NB4 (cell line): ENCODE results near the gene CFTR.

Source experiments
- DNase-seq: peaks from one replicate; pipeline ENCODE4 v3.0.0; 2010; ENCODE audit warnings: low read depth
- H3K4me3 ChIP-seq: one replicate; pipeline ENCODE4 v1.5.1; 2011; ENCODE audit warnings: mild to moderate bottlenecking, low read depth, low read length, moderate library complexity
- CTCF ChIP-seq: IDR thresholded peaks from one replicate; pipeline ENCODE4 v1.5.1; 2012; ENCODE audit warnings: low read depth, low read length
- MAX ChIP-seq: IDR thresholded peaks from 2 replicates; pipeline ENCODE4 v1.6.1; 2011; ENCODE audit warnings: low read depth, low read length
- MYC ChIP-seq: IDR thresholded peaks from 2 replicates; pipeline ENCODE4 v1.6.1; 2011; ENCODE audit warnings: low read depth, low read length
- POLR2A ChIP-seq: IDR thresholded peaks from 2 replicates; pipeline ENCODE4 v1.6.1; 2011; ENCODE audit warnings: mild to moderate bottlenecking; ENCODE audit not compliant: insufficient read length; ENCODE audit errors: extremely low read depth

Gene CFTR

GRCh38 chr7:117630501-117630900, 150.7 kb downstream of the CFTR start:
- H3K4me3 ChIP-seq = no peak overlapping the region
- DNase-seq = no peak
- TF ChIP-seq MAX (no peak), MYC (no peak), POLR2A (no peak), CTCF (no peak)

- TF ChIP-seq MAX (no peak), MYC (no peak), CTCF (no peak), POLR2A (no peak)
- no peak for DNase-seq
These were observed 151.2 kb downstream of the CFTR start for GRCh38 chr7:117630907-117631564.

GRCh38 chr7:117631652-117632051, 151.8 kb downstream of the CFTR start:
- no peak for DNase-seq
- no peak for TF ChIP-seq POLR2A
- TF ChIP-seq MYC = no peak
- H3K4me3 ChIP-seq = no peak overlapping the region

More at GRCh38 chr7:117630907-117631564, 151.2 kb downstream of the CFTR start:
- H3K4me3 ChIP-seq = no peak overlapping the region

- DNase-seq = no peak
- no peak overlapping the region for H3K4me3 ChIP-seq
- TF ChIP-seq CTCF = no peak
- TF ChIP-seq MAX = no peak
These were observed 158.1 kb downstream of the CFTR start for GRCh38 chr7:117637937-117638336.

- TF ChIP-seq CTCF = no peak
- no peak for TF ChIP-seq MYC
- no peak for TF ChIP-seq MAX
- TF ChIP-seq POLR2A = no peak
- DNase-seq = no peak
- no peak overlapping the region for H3K4me3 ChIP-seq
These were observed 160.1 kb downstream of the CFTR start for GRCh38 chr7:117639966-117640365.

GRCh38 chr7:117640465-117640864, 160.6 kb downstream of the CFTR start:
- TF ChIP-seq MAX = no peak
- TF ChIP-seq CTCF = no peak
- no peak for DNase-seq
- no peak overlapping the region for H3K4me3 ChIP-seq
